Activated CD4-positive, alpha-beta T cell treated with anti-CD3 and anti-CD28 coated beads for 36 hours (primary cell): ENCODE results near the gene TRMT11. TPM values are rescaled to one million over a fixed set of nuclear protein-coding genes. Genes with fewer than 3 reads are reported as not detected.

ENCODE experiments used
- ATAC-seq: fragments of 200-7000 bp; cut with Tn5 transposase; one replicate; pipeline ENCODE4 v1.10.0; 2021; ENCODE audit warnings: mild to moderate bottlenecking, moderate library complexity
- CTCF ChIA-PET: fragments of 350-600 bp; sonication (Branson Sonifier 250); formaldehyde crosslinking; loops from one replicate; lab custom pipeline; 2021; ENCODE audit warnings: antibody characterized with exemption; lab: Charles Lee
- POLR2A ChIA-PET: fragments of 350-600 bp; sonication (Branson Sonifier 250); formaldehyde crosslinking; loops from one replicate; lab custom pipeline; 2021; ENCODE audit warnings: antibody characterized with exemption, inconsistent platforms; lab: Charles Lee
- DNase-seq: peaks from one replicate; pipeline ENCODE4 v3.0.0-alpha.2; 2020
- H3K27ac Mint-ChIP-seq: one replicate; pipeline ENCODE4 v1.8.0; 2021; ENCODE audit warnings: mixed read lengths
- H3K27me3 Mint-ChIP-seq: one replicate; pipeline ENCODE4 v1.8.0; 2021; ENCODE audit warnings: mixed read lengths
- H3K36me3 Mint-ChIP-seq: one replicate; pipeline ENCODE4 v1.8.0; 2021; ENCODE audit warnings: low read depth, mixed read lengths
- H3K4me1 Mint-ChIP-seq: one replicate; pipeline ENCODE4 v1.8.0; 2021; ENCODE audit warnings: mixed read lengths
- H3K4me3 Mint-ChIP-seq: one replicate; pipeline ENCODE4 v1.8.0; 2021; ENCODE audit warnings: mild to moderate bottlenecking, moderate library complexity, mixed read lengths
- H3K9me3 Mint-ChIP-seq: one replicate; pipeline ENCODE4 v1.8.0; 2021; ENCODE audit warnings: low read depth, mixed read lengths
- intact Hi-C, 2 experiments: fragments of 100-400 bp; cut with DNase I in 1 of 2; cut with micrococcal nuclease in 1 of 2; formaldehyde crosslinking; loops; one replicate each; pipeline versions ENCODE4 v1.14.2 to v1.15.1; 2022 to 2024; cut with DNase I, micrococcal nuclease
- total RNA-seq, 2 experiments: library from RNA; stranded (reverse); gene quantifications; one replicate each; pipeline ENCODE4 v1.2.3, GENCODE V29; 2021

The TRMT11 gene
- total RNA-seq, 2 experiments from 2014 or later = 33.4 to 40.5 TPM

DNA sequence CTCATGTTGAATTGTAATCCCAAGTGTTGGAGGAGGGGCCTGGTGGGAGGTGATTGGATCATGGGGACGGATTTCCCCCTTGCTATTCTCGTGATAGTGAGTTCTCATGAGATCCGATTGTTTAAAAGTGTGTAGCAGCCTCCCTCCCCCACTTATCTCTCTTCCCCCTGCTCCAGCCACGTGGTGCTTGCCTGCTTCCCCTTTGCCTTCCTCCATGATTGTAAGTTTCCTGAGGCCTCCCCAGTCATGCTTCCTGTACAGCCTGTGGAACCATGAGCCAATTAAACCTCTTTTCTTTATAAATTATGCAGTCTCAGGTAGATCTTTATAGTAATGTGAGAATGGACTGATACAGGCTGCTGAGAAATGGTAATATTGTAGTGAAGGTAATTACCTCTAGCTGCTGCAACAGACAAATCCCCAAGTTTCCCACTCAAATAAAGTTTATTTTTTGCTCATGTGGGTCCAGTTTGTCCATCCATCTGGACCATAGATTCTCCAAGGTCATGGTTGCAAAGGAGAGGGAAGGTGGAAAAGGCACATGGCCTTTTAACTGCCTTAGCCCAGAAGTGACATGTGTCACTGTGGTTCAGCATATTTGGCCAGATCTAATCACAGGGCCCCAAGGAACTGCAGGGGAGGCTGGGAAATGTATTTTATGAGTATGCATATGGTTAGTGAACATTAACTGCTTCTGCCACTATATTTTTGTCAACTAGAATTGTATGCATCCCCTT, 89.2 kb downstream of the TRMT11 start:
- Mint-ChIP-seq H3K9me3 (no peaks in the 10 kb centered on the region), H3K4me1 (no peaks in the 10 kb centered on the region), H3K27me3 (no peaks in the 10 kb centered on the region), H3K4me3 (no peak overlapping the region), H3K36me3 (peaks cover 12% of the 10 kb centered on the region), H3K27ac (no peak overlapping the region)
- intact Hi-C loops = no loop called here
- CTCF ChIA-PET = no interaction called here
- POLR2A ChIA-PET = no interaction called here
- no peak for DNase-seq
- ATAC-seq = no peak

DNA sequence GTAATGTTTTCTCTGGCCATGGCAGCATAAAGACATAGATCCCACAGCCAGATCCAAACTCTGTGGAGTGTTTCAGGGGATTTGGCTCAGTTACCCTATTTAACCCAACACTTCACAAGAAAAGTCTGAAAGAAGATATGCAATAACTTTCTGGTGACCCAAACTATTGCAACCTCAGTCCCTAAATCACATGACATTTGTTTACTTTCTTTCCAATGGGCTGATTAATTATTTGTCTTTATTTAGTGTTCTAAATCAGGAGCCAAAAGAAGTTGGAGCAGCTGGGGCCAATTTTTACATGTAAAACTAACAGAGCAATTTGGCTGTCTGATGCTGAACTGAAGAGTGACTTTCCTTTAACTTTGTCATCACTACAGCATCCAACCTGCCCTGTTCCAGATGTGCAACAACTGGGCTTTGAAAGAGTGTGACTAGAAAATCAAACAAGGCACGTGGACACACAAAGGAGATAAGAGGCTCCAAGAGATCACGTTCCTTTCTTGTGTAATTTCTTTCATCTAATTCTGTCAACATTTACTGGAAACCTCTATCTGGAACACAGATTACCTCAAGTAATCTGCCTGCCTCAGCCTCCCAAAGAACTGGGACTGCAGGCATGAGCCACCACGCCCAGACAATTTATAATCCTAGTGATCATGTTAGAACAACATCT, 90.8 kb downstream of the TRMT11 start:
- H3K27ac Mint-ChIP-seq = no peak overlapping the region
- no peaks in the 10 kb centered on the region for H3K27me3 Mint-ChIP-seq
- ATAC-seq = no peak
- intact Hi-C loops = no loop called here
- H3K36me3 Mint-ChIP-seq = peaks cover 10% of the 10 kb centered on the region
- H3K4me1 Mint-ChIP-seq = no peaks in the 10 kb centered on the region
- DNase-seq = no peak
- H3K9me3 Mint-ChIP-seq = no peaks in the 10 kb centered on the region
- ChIA-PET CTCF (no interaction called here), POLR2A (no interaction called here)
- no peak overlapping the region for H3K4me3 Mint-ChIP-seq

DNA sequence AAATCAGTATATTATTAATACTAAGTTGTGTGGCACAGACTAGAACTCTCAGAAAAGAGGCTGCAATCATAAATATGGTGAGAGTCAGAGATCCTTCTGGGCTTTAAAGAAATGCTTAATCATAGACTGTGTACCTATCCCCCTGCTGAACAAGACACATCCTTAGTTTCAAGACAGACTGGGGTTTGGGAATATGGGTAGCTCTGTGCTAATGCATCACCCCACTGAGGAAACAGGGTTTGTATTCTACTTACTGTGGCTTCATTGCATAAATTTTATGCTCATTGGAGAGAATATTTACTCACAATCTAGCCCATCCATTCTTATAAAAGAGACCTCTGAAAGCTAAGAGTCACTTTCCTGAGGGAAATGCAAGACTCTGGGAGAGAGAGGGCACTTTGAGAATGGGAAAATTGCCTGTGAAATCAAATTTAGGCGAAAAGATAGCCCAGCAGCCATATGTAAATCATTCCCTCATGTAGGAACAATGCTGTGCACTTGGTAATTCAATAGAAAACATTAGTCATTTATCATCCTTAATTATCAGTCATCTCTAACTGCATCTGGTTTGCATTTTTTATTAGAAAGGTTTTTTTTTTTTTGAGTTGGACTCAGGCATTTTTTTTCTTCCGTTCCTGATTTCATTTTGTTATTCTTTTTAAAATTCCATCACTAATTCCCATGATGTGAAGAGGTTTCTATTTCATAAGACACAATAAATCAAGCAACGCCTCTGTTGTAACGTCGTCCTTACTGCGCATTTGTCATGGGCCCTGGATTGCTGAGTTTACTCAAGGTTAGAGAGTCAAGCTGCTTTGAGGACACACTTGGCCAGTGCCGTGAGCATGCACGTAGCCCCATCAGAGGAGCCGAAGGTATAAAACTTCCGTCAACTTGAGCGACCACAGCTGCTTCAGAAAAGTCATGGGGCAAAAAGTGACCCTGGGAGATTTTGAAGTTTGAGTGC, 91.8 kb downstream of the TRMT11 start:
- ChIA-PET CTCF (no interaction called here), POLR2A (no interaction called here)
- Mint-ChIP-seq H3K4me1 (no peaks in the 10 kb centered on the region), H3K4me3 (no peak overlapping the region), H3K36me3 (peaks cover 10% of the 10 kb centered on the region), H3K27ac (no peak overlapping the region), H3K27me3 (no peaks in the 10 kb centered on the region), H3K9me3 (no peaks in the 10 kb centered on the region)
- DNase-seq (no peak), ATAC-seq (no peak)
- intact Hi-C loops = no loop called here

DNA sequence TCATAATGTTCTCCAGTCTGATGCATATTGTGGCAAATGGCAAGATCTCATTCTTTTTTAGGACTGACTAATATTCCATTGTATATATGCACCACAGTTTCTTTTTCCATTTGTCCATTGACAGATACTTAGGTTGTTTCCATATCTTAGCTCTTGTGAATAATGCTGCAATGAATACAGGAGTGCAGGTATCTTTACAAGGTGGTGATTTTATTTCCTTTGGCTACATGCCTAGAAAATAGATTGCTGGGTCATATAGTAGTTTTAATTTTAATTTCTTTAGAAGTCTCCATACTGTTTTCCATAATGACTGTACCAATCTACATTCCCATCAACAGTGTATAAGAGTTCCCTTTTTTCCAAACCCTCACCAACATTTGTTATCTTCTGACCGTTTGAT, 97.5 kb downstream of the TRMT11 start:
- H3K4me1 Mint-ChIP-seq = peaks cover 9% of the 10 kb centered on the region
- ChIA-PET POLR2A (no interaction called here), CTCF (no interaction called here)
- DNase-seq (no peak), ATAC-seq (no peak)
- no peaks in the 10 kb centered on the region for H3K27me3 Mint-ChIP-seq
- intact Hi-C loops = no loop called here
- H3K27ac Mint-ChIP-seq = no peak overlapping the region
- no peaks in the 10 kb centered on the region for H3K9me3 Mint-ChIP-seq
- H3K4me3 Mint-ChIP-seq = no peak overlapping the region
- H3K36me3 Mint-ChIP-seq = no peaks in the 10 kb centered on the region

DNA sequence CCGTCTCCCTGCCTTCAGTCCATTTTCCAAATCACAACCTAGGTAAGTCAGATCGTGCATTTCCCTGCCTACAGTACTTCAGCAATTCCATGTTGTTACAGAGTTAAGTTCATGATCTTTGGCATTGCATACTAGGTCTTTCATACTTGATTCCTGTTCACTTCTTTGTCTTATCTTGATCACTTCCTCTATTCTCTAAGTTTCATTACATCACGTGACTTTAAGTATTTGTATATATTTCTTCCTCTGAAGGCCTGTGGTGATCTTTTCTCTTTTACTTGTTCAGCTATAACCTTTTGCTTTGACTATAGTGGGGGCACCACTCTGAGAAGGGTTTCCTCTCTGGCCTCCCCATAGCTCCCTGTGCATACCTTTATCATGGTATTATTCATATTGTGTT, 100.2 kb downstream of the TRMT11 start:
- no peak for DNase-seq
- Mint-ChIP-seq H3K27me3 (no peaks in the 10 kb centered on the region), H3K4me1 (peaks cover 9% of the 10 kb centered on the region), H3K27ac (no peak overlapping the region), H3K36me3 (peaks cover 4% of the 10 kb centered on the region), H3K9me3 (no peaks in the 10 kb centered on the region), H3K4me3 (no peak overlapping the region)
- ChIA-PET POLR2A (no interaction called here), CTCF (no interaction called here)
- ATAC-seq = no peak
- intact Hi-C loops = no loop called here

Other genes with a start within 250 kb of the TRMT11 start
- not detected for gene HEY2, start 236.9 kb upstream of the TRMT11 start, total RNA-seq
- 10 to 100 TPM; 54.3 to 67.4 TPM for gene NCOA7, start 195.6 kb upstream of the TRMT11 start, total RNA-seq
- 1 to 10 TPM; 5.4 to 8.1 TPM for gene HINT3, start 29.8 kb upstream of the TRMT11 start, total RNA-seq